Coronary artery (tissue), 2 donors: ENCODE results near the gene ARHGEF16.

Experiments used
- DNase-seq: peaks from one replicate; pipeline ENCODE4 v3.0.0-alpha.2; 2017; ENCODE audit warnings: low spot score
- H3K27ac ChIP-seq, 2 donors: fragments of 200-600 bp; sonication (generic); one replicate each; pipeline ENCODE4 v1.5.1; 2016 to 2019
- H3K4me3 ChIP-seq: fragments of 200-600 bp; sonication (generic); 2 replicates; pipeline ENCODE4 v1.5.1; 2016; ENCODE audit warnings: mild to moderate bottlenecking, moderate library complexity
- CTCF ChIP-seq: fragments of 200-600 bp; sonication (generic); IDR thresholded peaks from one replicate; pipeline ENCODE4 v1.5.1; 2019; ENCODE audit warnings: antibody characterized with exemption

Gene ARHGEF16

GRCh38 chr1:3456964-3457909 lies 2.8 kb downstream of the ARHGEF16 start:
- Histone ChIP-seq H3K4me3 (no peak overlapping the region), H3K27ac (no peak overlapping the region)
- no peak for TF ChIP-seq CTCF
- no peak for DNase-seq

GRCh38 chr1:3457910-3458883 lies 3.7 kb downstream of the ARHGEF16 start:
- no peak for TF ChIP-seq CTCF
- Histone ChIP-seq H3K27ac (no peak overlapping the region), H3K4me3 (no peak overlapping the region)
- DNase-seq = no peak

GRCh38 chr1:3459051-3459908 lies 4.8 kb downstream of the ARHGEF16 start:
- no peak for DNase-seq
- no peak overlapping the region for H3K4me3 ChIP-seq
- no peak overlapping the region for H3K27ac ChIP-seq
- TF ChIP-seq CTCF = no peak

GRCh38 chr1:3459940-3460671 lies 5.6 kb downstream of the ARHGEF16 start:
- Histone ChIP-seq H3K27ac (peak overlapping the region in 1 of 2 donors; percentile 24), H3K4me3 (no peak overlapping the region)
- no peak for TF ChIP-seq CTCF
- DNase-seq = no peak

DNA sequence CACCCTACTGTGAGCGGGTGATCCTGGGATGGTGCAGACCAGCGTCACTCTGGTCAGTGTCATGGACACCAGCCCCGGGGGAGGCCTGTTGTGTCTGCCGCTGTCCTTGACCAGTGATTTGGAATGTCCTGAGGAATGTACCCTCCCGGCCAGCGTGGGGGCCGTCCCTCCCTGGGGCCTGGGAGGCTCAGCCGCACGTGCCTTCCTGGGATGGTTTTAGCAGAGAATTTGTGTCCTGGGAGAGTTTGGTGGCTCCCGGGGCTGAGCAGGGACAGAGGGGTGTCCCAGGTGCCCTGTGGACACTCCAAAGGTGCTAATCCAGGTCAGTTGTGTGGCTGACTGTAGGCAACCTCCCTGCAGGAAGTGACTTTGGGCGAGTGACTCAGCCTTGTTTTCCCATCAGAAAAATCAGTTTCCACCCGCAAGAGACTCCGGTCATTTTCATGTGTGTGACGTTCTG lies 6.2 kb downstream of the ARHGEF16 start:
- no peak for DNase-seq
- Histone ChIP-seq H3K27ac (peak overlapping the region in 1 of 2 donors; percentile 24), H3K4me3 (no peak overlapping the region)
- no peak for TF ChIP-seq CTCF
